Activated CD4-positive, alpha-beta T cell treated with anti-CD3 and anti-CD28 coated beads for 36 hours (primary cell): ENCODE measurements around the gene DLST. TPM values are rescaled to one million over a fixed set of nuclear protein-coding genes. Genes with fewer than 3 reads are reported as not detected.

Experiments
- ATAC-seq: fragments of 200-7000 bp; cut with Tn5 transposase; one replicate; pipeline ENCODE4 v1.10.0; 2021; ENCODE audit warnings: mild to moderate bottlenecking, moderate library complexity
- CTCF ChIA-PET: fragments of 350-600 bp; sonication (Branson Sonifier 250); formaldehyde crosslinking; loops from one replicate; lab custom pipeline; 2021; ENCODE audit warnings: antibody characterized with exemption; lab: Charles Lee
- POLR2A ChIA-PET: fragments of 350-600 bp; sonication (Branson Sonifier 250); formaldehyde crosslinking; loops from one replicate; lab custom pipeline; 2021; ENCODE audit warnings: antibody characterized with exemption, inconsistent platforms; lab: Charles Lee
- DNase-seq: peaks from one replicate; pipeline ENCODE4 v3.0.0-alpha.2; 2020
- H3K27ac Mint-ChIP-seq: one replicate; pipeline ENCODE4 v1.8.0; 2021; ENCODE audit warnings: mixed read lengths
- H3K27me3 Mint-ChIP-seq: one replicate; pipeline ENCODE4 v1.8.0; 2021; ENCODE audit warnings: mixed read lengths
- H3K36me3 Mint-ChIP-seq: one replicate; pipeline ENCODE4 v1.8.0; 2021; ENCODE audit warnings: low read depth, mixed read lengths
- H3K4me1 Mint-ChIP-seq: one replicate; pipeline ENCODE4 v1.8.0; 2021; ENCODE audit warnings: mixed read lengths
- H3K4me3 Mint-ChIP-seq: one replicate; pipeline ENCODE4 v1.8.0; 2021; ENCODE audit warnings: mild to moderate bottlenecking, moderate library complexity, mixed read lengths
- H3K9me3 Mint-ChIP-seq: one replicate; pipeline ENCODE4 v1.8.0; 2021; ENCODE audit warnings: low read depth, mixed read lengths
- intact Hi-C, 2 experiments: fragments of 100-400 bp; cut with DNase I in 1 of 2; cut with micrococcal nuclease in 1 of 2; formaldehyde crosslinking; loops; one replicate each; pipeline versions ENCODE4 v1.14.2 to v1.15.1; 2022 to 2024; cut with DNase I, micrococcal nuclease
- total RNA-seq, 2 experiments: library from RNA; stranded (reverse); gene quantifications; one replicate each; pipeline ENCODE4 v1.2.3, GENCODE V29; 2021

DLST gene
- total RNA-seq, 2 experiments from 2014 or later, result 103 to 120 TPM

DNA sequence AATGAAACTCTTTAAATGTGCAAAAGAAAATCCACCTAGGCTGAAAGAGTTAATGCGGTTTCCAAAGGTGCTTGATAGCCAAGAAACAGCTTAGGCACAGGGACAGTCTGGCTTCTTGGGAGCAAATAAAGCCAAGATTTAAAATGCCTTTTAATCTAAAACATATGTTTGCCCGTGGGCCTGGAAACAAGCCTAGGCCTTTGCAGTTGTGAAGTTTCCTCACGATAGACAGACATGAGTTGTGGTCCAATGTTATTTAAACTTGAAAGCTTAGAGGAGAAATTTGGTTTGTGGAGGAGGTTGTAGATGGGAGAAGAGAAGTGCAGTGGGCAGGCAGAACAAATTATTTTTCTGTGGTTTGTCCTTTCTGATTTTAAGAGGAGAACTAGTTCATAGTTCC, 35.5 kb upstream of the DLST start:
- ATAC-seq (no peak), DNase-seq (no peak)
- H3K27me3 Mint-ChIP-seq, result no peaks in the 10 kb centered on the region
- POLR2A ChIA-PET, result no interaction called here
- intact Hi-C loops, result no loop called here
- H3K9me3 Mint-ChIP-seq, result no peaks in the 10 kb centered on the region
- H3K27ac Mint-ChIP-seq, result no peak overlapping the region
- CTCF ChIA-PET, result interaction anchor here (1.1 to 8.6 kb wide), 2 partner anchors 9 to 15 kb away, joined by 3 to 80 read pairs; no protein-coding TSS in a partner anchor
- H3K4me1 Mint-ChIP-seq, result peaks cover 20% of the 10 kb centered on the region
- H3K4me3 Mint-ChIP-seq, result no peak overlapping the region
- peaks cover 3% of the 10 kb centered on the region for H3K36me3 Mint-ChIP-seq

DNA sequence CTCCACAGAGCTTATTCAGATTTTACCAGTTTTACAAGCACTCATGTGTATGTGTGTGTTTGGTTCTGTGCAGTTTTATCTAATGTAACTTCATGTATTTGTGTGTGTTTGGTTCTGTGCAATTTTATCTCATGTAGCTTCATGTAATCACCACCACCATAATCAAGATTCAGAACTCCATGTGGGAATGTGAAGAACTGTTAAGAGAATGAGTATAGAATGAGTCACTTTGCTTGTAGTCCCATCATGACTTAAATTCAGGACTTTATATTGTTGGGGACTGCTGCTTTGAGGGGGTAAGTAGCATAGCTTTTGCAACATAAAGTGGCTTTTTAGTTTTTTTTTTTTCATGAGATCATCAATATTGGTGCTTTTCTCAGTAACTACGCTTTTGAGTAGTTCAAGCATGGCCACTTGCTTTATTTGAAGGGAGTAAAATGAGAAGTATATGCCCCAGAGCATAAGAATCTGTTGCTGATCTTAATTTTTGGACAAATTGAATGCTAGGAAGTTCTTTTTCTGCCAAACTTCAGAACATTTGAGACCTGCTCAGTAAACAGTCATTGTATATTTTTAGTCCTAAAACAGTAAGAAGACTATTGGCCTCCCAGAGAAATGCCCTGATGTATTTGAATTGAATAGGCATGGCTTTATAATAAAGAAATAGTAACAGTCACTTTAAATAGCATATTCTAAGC, 34.6 kb upstream of the DLST start:
- ChIA-PET POLR2A (interaction anchor here (0.6 kb wide), 1 partner anchor 34 kb away, joined by 4 read pairs; no protein-coding TSS in a partner anchor), CTCF (interaction anchor here (1.1 to 8.6 kb wide), 2 partner anchors 8 to 14 kb away, joined by 3 to 80 read pairs; no protein-coding TSS in a partner anchor)
- H3K27me3 Mint-ChIP-seq, result no peaks in the 10 kb centered on the region
- ATAC-seq, result no peak
- H3K36me3 Mint-ChIP-seq, result no peaks in the 10 kb centered on the region
- intact Hi-C loops, result no loop called here
- no peak overlapping the region for H3K4me3 Mint-ChIP-seq
- no peak overlapping the region for H3K27ac Mint-ChIP-seq
- peaks cover 11% of the 10 kb centered on the region for H3K4me1 Mint-ChIP-seq
- H3K9me3 Mint-ChIP-seq, result no peaks in the 10 kb centered on the region
- DNase-seq, result no peak

DNA sequence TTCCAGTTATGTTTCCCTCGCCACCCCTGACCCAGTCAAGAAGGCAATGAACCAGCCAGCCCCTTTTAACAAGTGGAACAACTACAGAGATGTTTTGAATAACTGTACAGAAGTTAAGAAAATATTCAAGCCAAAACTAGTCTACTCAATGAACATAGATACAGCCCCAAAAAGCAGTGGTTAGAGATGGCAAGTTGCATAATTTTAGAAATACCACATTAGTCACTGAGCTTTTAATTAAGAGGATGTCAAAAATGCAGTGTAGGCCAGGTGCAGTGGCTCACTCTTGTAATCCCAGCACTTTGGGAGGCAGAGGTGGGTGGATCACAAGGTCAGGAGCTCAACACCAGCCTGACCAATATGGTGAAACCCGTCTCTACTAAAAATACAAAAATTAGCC, 32.9 kb upstream of the DLST start:
- ATAC-seq (no peak), DNase-seq (no peak)

DNA sequence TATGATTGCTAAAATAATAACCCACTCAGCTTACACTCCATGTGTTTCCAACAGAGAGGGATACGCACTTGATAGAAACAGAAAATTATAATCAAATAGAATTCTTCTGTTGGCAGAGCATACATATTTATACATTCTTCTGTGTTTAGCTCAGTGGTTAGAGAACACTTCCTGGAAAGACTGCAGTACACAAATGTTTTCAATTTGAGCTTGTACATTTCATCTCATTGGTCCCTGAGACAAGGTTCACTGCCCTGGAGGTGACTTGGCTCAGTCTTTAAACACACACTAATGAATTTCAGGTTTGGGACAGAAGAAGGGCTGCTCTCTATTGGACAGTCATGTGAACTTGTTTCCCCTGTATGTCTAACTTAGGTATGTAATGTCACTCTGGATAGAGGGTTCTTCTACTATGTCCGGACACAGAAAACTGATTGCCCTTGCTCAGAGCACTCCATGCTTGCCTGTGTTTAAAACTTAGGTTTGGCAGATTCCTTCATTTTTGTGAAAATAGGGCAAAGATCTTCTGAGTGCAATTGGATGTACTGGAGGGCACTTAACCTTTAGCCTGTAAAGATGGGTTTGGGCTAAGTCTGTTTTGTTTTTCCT, 28.7 kb upstream of the DLST start:
- no peak for DNase-seq
- ChIA-PET POLR2A (interaction anchor here (0.6 kb wide), 1 partner anchor 42 kb away, joined by 3 read pairs; no protein-coding TSS in a partner anchor), CTCF (interaction anchor here (0.5 to 8.6 kb wide), 7 partner anchors 8 to 222 kb away, joined by 3 to 80 read pairs (median 4); no protein-coding TSS in a partner anchor)
- Mint-ChIP-seq H3K4me1 (peaks cover 10% of the 10 kb centered on the region), H3K27me3 (no peaks in the 10 kb centered on the region), H3K36me3 (no peaks in the 10 kb centered on the region), H3K27ac (no peak overlapping the region), H3K4me3 (no peak overlapping the region), H3K9me3 (no peaks in the 10 kb centered on the region)
- no peak for ATAC-seq
- intact Hi-C loops, result no loop called here

More for the DNA sequence above, 32.9 kb upstream of the DLST start:
- H3K4me3 Mint-ChIP-seq, result no peak overlapping the region
- intact Hi-C loops, result no loop called here
- ChIA-PET POLR2A (no interaction called here), CTCF (interaction anchor here (0.8 to 8.6 kb wide), 3 partner anchors 12 to 240 kb away, joined by 3 to 80 read pairs (median 3); no protein-coding TSS in a partner anchor)
- H3K4me1 Mint-ChIP-seq, result peaks cover 15% of the 10 kb centered on the region
- H3K27me3 Mint-ChIP-seq, result no peaks in the 10 kb centered on the region
- H3K9me3 Mint-ChIP-seq, result no peaks in the 10 kb centered on the region
- no peak overlapping the region for H3K27ac Mint-ChIP-seq
- H3K36me3 Mint-ChIP-seq, result no peaks in the 10 kb centered on the region

DNA sequence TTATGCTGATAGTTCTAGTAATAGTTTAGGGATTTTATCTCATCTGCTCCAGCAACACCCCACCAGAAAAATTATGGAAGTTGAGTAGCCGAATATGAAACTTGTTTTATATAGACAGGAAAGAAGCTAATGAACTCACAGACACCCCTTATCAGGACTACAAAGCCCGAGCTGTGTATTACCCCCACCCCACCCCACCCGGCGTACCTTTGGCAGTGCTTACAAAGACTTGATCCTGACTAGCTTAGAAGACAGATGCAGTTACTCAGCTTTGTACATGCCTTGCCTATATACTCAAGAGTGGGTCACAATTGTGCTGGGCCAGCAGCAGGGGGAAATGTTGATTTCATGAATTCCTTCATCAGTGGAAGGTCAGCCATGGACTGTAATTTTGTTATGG, 28.1 kb upstream of the DLST start:
- Mint-ChIP-seq H3K27ac (no peak overlapping the region), H3K27me3 (no peaks in the 10 kb centered on the region), H3K4me3 (no peak overlapping the region), H3K9me3 (no peaks in the 10 kb centered on the region), H3K4me1 (peaks cover 10% of the 10 kb centered on the region), H3K36me3 (no peaks in the 10 kb centered on the region)
- ChIA-PET POLR2A (no interaction called here), CTCF (interaction anchor here (0.5 to 8.6 kb wide), 8 partner anchors 7 to 193 kb away, joined by 3 to 80 read pairs (median 4); no protein-coding TSS in a partner anchor)
- DNase-seq (no peak), ATAC-seq (no peak)
- intact Hi-C loops, result no loop called here

DNA sequence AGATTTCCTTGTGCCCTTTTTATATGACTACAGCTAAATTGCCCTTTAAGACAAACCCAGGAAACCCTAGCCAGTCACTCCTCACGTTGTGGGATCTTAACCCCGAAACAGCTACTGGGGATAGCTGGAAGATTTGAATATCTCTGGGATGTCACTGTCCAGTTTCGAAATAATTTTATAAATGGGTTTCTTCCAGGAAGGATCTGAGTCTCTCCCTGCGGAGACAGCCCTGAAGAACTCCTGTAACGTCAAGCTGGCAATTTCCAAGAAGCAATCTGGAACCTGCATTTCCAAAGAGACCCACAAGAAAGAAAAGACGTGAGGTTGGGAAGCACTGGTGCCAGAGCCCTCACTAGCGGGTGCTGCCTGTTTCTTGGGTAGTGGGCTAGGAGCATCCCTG, 26.7 kb upstream of the DLST start:
- Mint-ChIP-seq H3K4me3 (no peak overlapping the region), H3K4me1 (peaks cover 10% of the 10 kb centered on the region), H3K9me3 (no peaks in the 10 kb centered on the region), H3K36me3 (no peaks in the 10 kb centered on the region), H3K27ac (no peak overlapping the region), H3K27me3 (no peaks in the 10 kb centered on the region)
- ChIA-PET POLR2A (interaction anchor here (1.6 kb wide), 1 partner anchor 29 kb away, joined by 3 read pairs; no protein-coding TSS in a partner anchor), CTCF (interaction anchor here (0.7 to 2.4 kb wide), 10 partner anchors 8 to 91 kb away, joined by 3 to 11 read pairs (median 4); no protein-coding TSS in a partner anchor)
- DNase-seq (no peak), ATAC-seq (no peak)
- intact Hi-C loops, result no loop called here

DNA sequence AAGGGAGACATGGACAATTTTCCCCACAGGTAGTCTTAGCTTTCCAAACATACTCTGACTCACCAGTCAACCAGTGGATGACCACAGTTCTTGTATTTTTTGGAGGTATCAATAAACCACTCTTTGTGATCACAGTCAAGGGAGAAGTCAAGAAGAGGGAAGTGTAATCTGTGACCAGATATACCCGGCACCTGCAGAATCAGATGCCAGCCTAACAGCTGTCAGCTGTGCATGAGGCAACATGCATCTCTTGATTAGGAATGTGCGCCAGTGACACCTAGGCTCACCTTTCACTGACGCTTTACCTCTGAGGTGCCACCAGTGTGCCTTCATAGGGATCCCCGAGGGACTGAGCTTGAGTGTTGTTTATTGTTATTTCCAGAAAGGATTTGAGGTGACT, 25.8 kb upstream of the DLST start:
- H3K27me3 Mint-ChIP-seq, result no peaks in the 10 kb centered on the region
- H3K4me3 Mint-ChIP-seq, result no peak overlapping the region
- intact Hi-C loops, result no loop called here
- no peaks in the 10 kb centered on the region for H3K9me3 Mint-ChIP-seq
- H3K36me3 Mint-ChIP-seq, result no peaks in the 10 kb centered on the region
- no peak for DNase-seq
- ChIA-PET POLR2A (interaction anchor here (0.8 to 1.6 kb wide), 2 partner anchors 17 to 28 kb away, joined by 3 read pairs; no protein-coding TSS in a partner anchor), CTCF (interaction anchor here (0.7 to 9.0 kb wide), 10 partner anchors 8 to 232 kb away, joined by 3 to 250 read pairs (median 4); no protein-coding TSS in a partner anchor)
- no peak for ATAC-seq
- H3K4me1 Mint-ChIP-seq, result peaks cover 17% of the 10 kb centered on the region
- H3K27ac Mint-ChIP-seq, result no peak overlapping the region

DNA sequence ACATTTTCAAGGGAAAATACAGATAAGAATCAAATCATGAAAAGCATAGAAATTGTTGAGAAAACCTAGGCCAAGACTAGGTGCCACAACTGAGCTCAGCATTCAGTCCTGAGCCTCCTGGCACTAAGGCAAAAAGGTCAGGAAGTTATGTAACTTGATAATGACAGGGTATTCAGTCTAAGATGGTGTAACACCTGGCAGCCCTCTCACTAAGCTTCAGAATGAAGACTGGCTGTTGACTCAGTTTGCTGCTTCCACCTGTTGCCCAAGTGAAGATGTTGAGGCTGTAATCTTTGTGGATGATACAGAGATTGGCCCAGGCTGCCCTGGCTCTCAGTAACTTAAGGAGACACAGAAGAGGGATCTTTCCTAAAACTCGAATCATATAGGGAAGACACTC, 25.4 kb upstream of the DLST start:
- Mint-ChIP-seq H3K4me1 (peaks cover 17% of the 10 kb centered on the region), H3K27me3 (no peaks in the 10 kb centered on the region), H3K4me3 (no peak overlapping the region), H3K27ac (no peak overlapping the region), H3K9me3 (no peaks in the 10 kb centered on the region), H3K36me3 (no peaks in the 10 kb centered on the region)
- no peak for DNase-seq
- CTCF ChIA-PET, result interaction anchor here (0.7 to 9.0 kb wide), 8 partner anchors 12 to 232 kb away, joined by 3 to 250 read pairs (median 4); partner anchors contain the start of gene DLST
- ATAC-seq, result no peak
- POLR2A ChIA-PET, result no interaction called here
- intact Hi-C loops, result no loop called here

DNA sequence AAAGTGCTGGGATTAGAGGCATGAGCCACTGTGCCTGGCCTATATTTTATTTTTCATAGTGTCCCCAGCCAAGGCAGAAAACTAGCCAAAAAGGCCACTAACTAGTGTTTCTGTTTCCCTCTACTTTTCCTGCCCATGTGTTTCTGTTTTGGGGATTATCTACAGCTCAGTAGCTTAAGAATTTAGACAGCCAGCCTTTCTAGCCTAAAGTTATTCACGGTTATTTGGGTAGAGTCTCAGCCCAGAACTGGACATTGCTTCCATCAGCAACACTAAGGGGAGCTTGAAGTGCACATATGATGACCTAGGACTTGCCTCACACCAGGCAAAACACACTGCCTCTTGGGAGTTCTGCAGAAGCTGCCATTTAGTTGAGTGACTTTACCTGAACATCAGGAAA, 23.7 kb upstream of the DLST start:
- peaks cover 11% of the 10 kb centered on the region for H3K4me1 Mint-ChIP-seq
- intact Hi-C loops, result no loop called here
- ATAC-seq (no peak), DNase-seq (no peak)
- no peak overlapping the region for H3K27ac Mint-ChIP-seq
- POLR2A ChIA-PET, result no interaction called here
- no peaks in the 10 kb centered on the region for H3K36me3 Mint-ChIP-seq
- no peaks in the 10 kb centered on the region for H3K9me3 Mint-ChIP-seq
- H3K27me3 Mint-ChIP-seq, result no peaks in the 10 kb centered on the region
- no peak overlapping the region for H3K4me3 Mint-ChIP-seq
- CTCF ChIA-PET, result interaction anchor here (1.3 to 9.0 kb wide), 10 partner anchors 9 to 231 kb away, joined by 3 to 250 read pairs (median 34); partner anchors contain the start of gene DLST

DNA sequence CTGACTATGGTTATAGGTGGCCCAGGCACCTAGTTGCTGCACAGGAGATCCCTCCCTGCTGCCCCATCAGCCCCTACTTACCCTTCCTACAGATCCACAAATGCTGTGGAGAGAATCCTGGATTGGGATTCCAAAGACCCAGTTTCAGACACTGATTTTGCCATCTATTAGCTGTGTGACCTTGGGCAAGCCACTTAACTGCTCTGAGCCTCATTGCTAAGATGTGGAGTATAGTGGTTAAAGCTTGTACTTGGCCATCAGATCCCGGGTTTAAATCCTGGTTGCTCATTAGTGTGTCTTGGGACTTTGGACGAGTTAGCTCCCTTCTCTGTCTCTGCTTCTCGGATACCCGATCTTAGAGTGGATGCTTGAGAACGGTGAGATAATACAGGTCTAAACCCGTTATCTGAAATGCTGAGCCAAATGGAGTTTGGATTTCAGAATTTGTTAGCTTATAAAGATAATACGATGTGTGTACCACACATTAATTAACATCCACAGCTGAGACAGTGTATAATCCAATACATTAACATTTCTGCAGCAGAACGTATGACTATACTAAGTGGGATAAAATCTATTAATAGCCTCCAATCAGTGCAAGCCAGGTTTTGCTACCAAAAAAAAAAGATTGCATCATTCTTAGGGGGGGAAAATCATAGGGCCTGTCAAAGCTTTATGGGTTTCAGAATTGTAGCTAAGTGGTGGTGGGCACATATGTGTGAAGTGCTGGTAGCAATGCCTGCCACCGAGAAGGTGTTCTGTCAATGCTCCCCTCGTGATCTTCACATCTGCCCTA, 21.8 kb upstream of the DLST start:
- POLR2A ChIA-PET, result interaction anchor here (0.6 kb wide), 1 partner anchor 38 kb away, joined by 5 read pairs; no protein-coding TSS in a partner anchor
- no peak overlapping the region for H3K4me3 Mint-ChIP-seq
- no peak for DNase-seq

More for the DNA sequence above, 21.8 kb upstream of the DLST start:
- Mint-ChIP-seq H3K9me3 (no peaks in the 10 kb centered on the region), H3K27me3 (no peaks in the 10 kb centered on the region), H3K4me1 (peaks cover 7% of the 10 kb centered on the region), H3K27ac (no peak overlapping the region), H3K36me3 (no peaks in the 10 kb centered on the region)
- CTCF ChIA-PET, result interaction anchor here (0.6 to 9.0 kb wide), 26 partner anchors 10 to 257 kb away, joined by 3 to 250 read pairs (median 7); partner anchors contain the start of genes DLST, EIF2B2, PROX2 and RPS6KL1
- intact Hi-C loops, result loop anchor here in 1 of 2 experiments (5.0 kb wide), 1 partner anchor 442 kb away; no protein-coding TSS in a partner anchor
- ATAC-seq, result no peak
